Suprapubic skin (tissue), 4 donors: ENCODE results near the gene SMAD5.

Experiments used
- CTCF ChIP-seq, 2 donors: fragments of 200-600 bp in 1 of 2; fragments of 450-650 bp in 1 of 2; sonication (generic) in 1 of 2; IDR thresholded peaks; one replicate each; pipeline ENCODE4 v1.5.1; 2016 to 2019; ENCODE audit warnings: antibody characterized with exemption in 2 of 2, mild to moderate bottlenecking in 1 of 2, moderate library complexity in 1 of 2
- POLR2A ChIP-seq, 2 donors: fragments of 450-650 bp; IDR thresholded peaks; one replicate each; pipeline ENCODE4 v1.6.1; 2017; ENCODE audit warnings: antibody characterized with exemption in 2 of 2, mild to moderate bottlenecking in 2 of 2, moderate library complexity in 2 of 2
- POLR2AphosphoS5 ChIP-seq, 3 donors: sonication (generic); formaldehyde crosslinking; IDR thresholded peaks; one replicate each; pipeline ENCODE4 v1.6.1; 2017; ENCODE audit warnings: antibody characterized with exemption in 3 of 3

- no peak for TF ChIP-seq CTCF (IDR thresholded peaks at IDR 0.05)
- no peak for TF ChIP-seq POLR2AphosphoS5 (IDR thresholded peaks at IDR 0.05)
- no peak for TF ChIP-seq POLR2A (IDR thresholded peaks at IDR 0.05)
Observed at GRCh38 chr5:136120529-136120928, 12.1 kb upstream of the SMAD5 start.
